HG02981 (cell line): Measurements from ENCODE around the gene TMA7B.

Experiments
- ATAC-seq: cut with Tn5 transposase; IDR thresholded peaks from one replicate; pipeline ENCODE4 v1.9.1; 2021; ENCODE audit warnings: mild to moderate bottlenecking, moderate library complexity; ENCODE audit not compliant: unreplicated experiment

Gene TMA7B

DNA sequence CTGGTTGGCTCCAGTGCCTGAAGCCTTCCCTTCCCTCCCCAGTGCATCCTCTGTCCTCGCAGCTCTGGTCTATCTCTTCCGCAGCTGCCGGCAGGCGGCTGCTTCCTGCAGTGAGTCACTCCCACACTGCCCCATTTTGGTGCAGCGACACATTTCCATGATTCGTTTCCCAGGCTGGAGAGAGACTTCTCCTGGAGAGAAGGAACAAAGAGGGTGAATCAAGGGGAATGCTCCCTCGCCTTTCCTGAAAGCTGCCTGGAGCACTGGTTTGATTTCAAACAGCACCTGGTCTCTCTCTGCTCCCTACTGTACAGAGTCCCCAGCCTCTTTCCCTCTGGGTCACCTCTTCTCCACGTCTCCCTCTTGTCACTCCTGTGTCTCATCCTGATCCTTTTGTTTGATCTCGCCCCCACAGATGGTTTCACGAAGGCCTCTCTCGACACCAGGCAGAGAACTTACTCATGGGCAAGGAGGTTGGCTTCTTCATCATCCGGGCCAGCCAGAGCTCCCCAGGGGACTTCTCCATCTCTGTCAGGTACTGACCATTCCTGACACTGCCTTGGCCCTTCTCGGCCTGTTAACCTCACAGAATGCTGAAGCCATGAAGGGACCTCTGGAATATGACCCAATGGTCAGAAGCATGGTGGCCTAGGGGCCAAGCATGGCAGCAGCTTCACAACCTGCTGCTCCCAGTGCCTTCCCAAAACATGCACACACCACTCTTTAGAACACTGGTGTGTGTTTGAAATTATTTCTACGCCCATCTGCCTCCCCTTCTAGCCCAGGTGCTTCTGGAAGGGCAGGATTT, at the start of gene TMA7B:
Gene TMA7B (plus strand): TSS at position 758 of the 808 bp plus-strand sequence. CDS start 3,978 bp downstream, outside the sequence.
- ATAC-seq = no peak

DNA sequence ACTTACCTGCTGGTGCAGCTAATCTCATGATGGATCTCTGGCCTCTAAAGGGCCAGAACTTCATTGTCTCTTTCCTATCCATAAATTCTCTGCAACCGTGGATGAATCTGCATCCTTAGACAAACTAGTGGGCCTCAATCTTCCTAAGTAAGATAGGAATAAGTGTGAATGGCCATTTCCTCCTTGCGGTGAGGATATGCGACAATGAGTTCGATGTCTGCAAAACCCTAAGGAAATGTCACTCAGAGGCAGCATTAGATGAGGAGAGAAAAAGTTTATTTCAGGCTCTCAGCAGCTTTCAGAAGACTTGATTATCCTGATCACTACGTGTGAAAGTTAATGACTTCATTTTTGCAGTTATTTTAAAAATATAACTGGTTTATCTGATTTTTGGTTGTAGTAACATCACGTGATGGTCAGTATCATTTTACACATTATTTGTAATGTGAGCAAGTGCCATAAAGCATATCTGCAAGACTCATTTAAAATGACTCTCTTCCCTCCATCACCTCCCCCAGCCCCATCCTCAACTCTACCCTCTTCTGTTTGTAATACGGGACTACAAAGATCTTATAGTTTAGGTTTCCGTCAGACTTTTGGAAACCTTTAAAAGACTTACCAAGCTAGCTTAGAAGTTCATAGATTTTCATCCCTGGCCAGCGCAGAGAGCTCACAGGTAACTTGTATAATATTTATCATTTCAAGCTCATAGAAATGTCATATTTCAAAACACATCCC, 49.2 kb upstream of the TMA7B start:
- no peak for ATAC-seq

- ATAC-seq = no peak
These were observed 46.9 kb upstream of the TMA7B start for GRCh38 chr22:39913321-39913720.

- no peak for ATAC-seq
These were observed 46.3 kb upstream of the TMA7B start for GRCh38 chr22:39913886-39914285.

- no peak for ATAC-seq
These were observed 45.6 kb upstream of the TMA7B start for GRCh38 chr22:39914584-39914983.

GRCh38 chr22:39915295-39915726, 44.9 kb upstream of the TMA7B start:
- ATAC-seq = no peak

DNA sequence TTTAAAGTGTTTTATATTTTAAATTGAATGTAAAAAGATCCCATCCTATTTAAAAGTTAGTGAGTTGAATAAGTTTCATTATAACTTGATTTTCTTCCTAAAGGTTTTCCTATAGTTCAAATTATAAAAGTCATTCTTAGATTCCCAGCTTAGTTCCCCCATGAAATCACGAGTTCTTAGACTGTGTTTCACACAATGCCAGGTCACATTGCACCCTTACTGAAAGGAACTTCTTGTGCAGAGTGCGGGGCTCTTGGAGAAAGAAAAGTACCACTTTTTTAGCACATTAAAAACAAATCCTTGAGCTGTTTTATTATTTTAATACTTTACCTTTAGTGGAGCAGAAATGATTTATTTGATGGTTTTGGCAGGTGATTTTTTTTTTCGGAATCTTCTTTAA, 43.7 kb upstream of the TMA7B start:
- no peak for ATAC-seq

GRCh38 chr22:39917197-39917643, 43.0 kb upstream of the TMA7B start:
- ATAC-seq = no peak

DNA sequence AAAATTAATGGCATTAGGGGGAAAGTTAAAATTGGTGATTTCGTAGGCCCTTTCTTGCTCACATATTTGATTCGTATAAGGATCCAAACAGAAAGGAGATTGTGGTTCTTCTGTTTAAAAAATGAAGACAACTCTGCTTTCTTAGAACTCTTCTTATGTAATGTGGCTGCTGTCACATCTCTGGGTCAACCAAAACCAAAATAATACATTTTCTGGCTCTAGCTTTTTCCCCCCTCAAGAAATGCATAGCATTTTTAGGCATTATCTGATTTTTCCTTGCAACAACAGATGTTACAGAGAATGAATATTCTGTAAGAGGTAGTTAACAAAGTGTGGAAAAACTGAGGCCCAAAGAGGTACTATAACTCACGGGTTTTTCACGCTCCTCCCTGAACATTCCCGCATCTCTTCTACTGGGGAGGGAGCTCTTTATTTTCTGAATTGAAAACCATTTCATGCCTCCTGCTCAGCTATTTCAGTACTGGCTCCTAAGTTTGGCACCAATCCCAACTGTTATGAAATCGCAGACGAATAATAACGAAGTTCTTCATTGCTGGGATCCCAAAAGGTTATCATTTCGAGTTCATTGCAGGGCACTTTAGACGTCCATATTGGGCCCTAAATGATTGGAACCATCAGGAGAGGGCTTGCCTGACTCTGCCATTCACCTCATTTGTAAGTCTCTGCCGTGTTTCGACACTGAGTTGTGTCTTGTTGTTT, 42.3 kb upstream of the TMA7B start:
- no peak for ATAC-seq

GRCh38 chr22:39920134-39920743, 40.0 kb upstream of the TMA7B start:
- no peak for ATAC-seq

GRCh38 chr22:39923696-39924095, 36.5 kb upstream of the TMA7B start:
- no peak for ATAC-seq

GRCh38 chr22:39924286-39924685, 35.9 kb upstream of the TMA7B start:
- ATAC-seq = no peak

DNA sequence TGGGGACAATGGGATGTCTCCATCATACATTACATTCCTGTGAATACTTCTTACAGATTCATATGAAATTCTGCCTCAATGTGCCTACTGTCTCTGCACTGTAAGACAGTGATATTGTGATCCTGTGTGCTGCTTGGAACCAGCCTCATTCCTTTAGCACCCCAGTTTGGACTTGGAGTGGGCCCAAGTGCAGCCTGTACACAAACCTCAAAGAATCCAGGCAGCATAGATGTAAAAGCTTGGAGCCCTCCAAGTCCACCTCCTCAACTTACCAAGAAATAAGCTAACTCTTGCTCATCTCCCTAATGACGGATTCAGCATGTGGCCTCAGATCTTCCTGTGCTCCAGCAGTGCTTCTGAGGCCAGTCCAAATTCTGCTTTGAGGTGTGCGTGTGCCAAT, 34.9 kb upstream of the TMA7B start:
- no peak for ATAC-seq

DNA sequence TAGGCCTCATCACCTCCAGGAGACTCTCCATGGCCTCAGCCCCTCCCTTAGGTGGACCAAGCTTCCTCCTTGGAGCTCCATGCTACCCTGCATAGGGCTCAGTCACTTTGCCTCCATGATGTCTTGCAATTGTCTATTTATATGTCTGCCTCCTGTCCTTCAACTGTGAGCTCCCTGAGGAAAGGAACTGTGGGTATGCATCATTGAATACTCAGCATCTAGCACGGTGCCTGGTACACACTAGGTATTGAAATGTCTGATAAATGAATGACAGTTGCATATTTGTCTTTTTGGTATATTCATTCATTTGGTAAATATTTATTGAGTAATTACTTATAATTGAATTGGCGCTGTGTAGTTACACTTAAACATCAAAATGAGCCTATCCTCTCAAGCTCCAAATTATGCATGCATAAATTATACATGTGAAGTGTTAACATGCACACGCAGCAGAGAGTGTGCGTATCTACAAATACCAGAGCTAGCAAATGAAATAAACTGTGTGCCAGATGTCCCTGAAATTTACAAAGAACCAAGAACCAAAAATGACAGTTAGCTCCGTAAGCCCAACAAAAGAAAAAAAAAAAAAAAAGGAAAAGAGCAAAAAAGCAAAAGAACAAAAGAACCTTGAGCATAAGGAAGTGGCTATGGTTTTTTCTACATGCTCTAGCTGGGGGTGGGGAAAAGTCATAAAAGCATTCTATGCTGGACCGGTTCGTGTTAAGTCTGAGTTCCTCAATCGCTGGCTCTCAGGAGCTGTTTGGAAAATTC, 34.1 kb upstream of the TMA7B start:
- ATAC-seq = no peak

- ATAC-seq = no peak
These were observed 33.4 kb upstream of the TMA7B start for GRCh38 chr22:39926753-39927152.

DNA sequence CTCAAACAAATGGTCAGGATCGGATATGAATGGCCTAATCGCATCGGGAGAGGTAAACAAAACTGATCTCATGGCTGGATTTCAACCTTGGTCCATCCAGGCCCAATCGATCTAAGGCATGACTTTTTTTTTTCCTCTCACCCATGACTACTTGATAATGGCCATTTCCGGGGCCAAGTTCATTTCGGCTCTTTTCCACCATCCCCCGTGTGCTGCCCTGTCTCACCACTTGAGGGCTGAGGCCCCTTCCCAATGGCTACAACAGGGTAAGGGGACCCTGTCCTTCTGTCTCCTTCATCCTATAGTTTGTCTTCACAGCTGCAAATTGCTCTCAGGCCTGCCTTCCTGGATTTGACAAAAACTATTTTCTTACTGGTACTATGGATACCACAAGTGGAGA, 32.7 kb upstream of the TMA7B start:
- ATAC-seq = no peak

DNA sequence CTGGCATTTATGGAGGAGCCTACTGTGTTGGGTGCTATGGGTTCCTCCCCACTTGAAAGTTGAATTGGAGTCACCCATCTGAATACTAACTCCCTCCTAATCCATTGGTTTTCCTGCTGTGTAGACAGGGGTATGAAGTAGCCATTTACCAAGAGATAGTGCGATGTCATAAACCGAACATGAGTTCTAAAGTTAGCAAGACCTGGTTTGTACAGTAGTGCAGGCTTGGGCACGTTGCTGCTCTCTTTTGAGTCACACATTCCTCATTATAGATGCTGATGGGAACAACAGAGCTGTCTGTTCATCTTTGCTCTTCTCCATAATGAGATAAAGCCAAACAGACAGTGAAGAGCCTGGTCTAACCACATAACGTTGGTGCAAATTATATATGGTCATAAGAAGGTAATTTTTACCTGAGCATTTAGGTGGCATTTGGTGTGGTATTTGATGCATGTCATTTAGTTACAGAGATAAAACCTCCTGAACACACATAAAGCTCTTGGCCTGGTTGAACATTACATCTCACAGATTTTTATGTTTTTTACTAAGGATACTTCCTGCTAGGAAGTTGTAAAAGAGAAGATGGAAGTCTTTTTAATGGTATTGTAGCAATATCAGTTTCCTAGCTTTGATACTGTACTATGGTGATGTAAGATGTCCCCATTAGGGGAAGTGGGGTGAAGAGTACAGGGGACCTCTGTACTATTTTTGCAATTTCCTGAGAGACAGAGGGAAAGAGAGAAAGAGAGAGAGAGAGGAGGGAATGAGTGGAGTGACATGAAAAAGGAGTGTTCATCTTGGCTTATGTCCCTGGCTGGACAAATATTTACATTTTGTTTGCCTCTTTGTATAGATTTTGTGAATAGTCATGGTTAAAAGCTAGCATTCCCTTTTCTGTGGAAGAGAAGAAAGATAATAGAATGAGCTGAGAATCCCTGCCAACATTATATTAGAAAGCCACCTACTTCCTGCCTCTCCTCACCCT, 31.4 kb upstream of the TMA7B start:
- ATAC-seq = no peak

GRCh38 chr22:39931251-39931650, 28.9 kb upstream of the TMA7B start:
- ATAC-seq = no peak

- no peak for ATAC-seq
These were observed 28.0 kb upstream of the TMA7B start for GRCh38 chr22:39932166-39932565.
